Activated CD4-positive, alpha-beta T cell treated with anti-CD3 and anti-CD28 coated beads for 1 hour (primary cell): ENCODE data around the gene CNOT3.
A peak's percentile ranks its signal among the peaks of the same experiment; 100 is the strongest.
"Not testable (repeated sequence)": the region's sequence is repeated elsewhere in the genome, so short reads cannot be mapped to it uniquely, and the experiment has no call there.

Experiments used
- DNase-seq: peaks from one replicate; pipeline ENCODE4 v3.0.0-alpha.2; 2020

CNOT3 gene

DNA sequence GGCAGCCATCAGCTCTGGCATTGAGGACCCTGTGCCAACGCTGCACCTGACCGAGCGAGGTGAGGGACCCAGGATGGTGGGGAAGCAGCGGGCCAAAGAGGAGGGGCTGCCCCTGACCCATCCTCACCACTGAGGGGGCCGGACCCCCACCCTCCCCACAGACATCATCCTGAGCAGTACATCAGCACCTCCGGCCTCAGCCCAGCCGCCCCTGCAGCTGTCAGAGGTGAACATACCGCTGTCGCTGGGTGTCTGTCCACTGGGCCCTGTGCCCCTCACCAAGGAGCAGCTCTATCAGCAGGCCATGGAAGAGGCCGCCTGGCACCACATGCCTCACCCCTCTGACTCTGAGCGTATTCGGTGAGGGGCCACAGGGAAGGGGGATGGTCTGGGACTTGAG, 14.7 kb downstream of the CNOT3 start:
- no peak for DNase-seq

GRCh38 chr19:54152878-54153524, 15.4 kb downstream of the CNOT3 start:
- DNase-seq: no peak

- no peak for DNase-seq
Observed at GRCh38 chr19:54153731-54154326, 16.3 kb downstream of the CNOT3 start.

- DNase-seq: no peak
Observed at GRCh38 chr19:54154603-54155345, 17.2 kb downstream of the CNOT3 start.

DNA sequence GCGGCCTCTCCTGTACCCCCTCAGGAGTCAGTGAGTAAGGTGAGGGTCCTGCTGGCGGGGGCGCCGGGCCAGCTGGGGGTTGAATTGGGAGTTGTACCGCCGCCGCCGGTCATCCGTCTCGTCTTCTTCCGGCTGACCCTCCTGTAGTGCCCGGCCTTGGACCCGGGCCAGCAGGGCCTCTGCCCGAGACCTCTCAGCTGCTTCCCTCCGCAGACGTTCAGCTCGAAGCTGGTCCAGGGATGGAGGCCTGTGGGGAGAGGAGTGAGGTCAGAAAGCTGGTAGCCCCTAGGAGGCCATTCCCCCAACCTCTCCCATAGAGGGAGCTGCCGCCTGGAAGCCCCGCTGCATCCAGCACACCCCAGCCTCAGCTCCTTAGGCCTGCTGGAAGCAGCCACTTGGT, 18.1 kb downstream of the CNOT3 start:
- DNase-seq: no peak

GRCh38 chr19:54156490-54156889, 18.9 kb downstream of the CNOT3 start:
- DNase-seq: no peak

DNA sequence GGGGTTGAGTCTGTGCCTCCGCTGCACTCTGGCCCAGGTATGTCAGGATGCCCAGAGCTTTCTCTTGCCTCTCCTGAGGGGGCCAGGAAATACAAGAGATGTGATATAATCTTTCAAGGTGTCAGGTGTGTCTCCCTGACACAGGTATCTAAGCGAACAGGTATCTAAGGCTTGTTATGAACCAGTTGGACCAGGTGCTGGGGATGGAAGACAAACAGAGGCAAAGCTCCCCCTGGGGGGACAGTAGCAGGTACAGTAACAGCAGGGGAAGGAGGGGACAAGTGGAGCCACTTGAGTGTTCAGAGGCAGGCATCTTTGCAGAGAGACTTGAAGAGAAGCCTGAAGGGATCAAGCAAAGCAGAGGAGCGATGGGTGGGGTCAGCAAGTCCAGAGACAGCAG, 19.4 kb downstream of the CNOT3 start:
- DNase-seq: no peak

DNA sequence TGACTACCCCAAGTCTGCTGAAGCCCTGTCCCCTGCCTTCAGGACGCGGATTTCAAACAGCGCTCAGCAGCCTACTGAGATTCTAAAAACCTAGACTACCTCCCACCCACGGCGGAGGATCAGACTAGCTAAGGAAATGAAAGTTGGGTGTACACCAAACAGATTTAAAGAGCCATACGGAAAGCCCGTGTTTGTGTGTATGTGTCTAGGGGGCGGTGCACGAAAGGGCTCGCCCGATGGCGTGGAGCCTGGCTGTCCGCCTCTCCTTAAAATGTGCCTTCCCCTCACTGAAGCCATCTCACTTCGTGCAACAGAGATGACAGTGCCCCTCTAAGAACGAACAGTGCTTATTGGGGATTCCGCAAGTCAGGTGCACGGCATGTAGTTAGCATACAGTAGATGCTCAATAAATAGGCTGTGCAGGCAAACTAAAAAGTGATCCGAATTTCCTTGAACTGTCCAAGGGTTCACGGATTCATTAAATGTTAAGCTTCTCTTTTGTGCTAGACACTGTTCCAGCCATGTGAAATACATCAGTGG, 21.3 kb downstream of the CNOT3 start:
- DNase-seq: no peak

DNA sequence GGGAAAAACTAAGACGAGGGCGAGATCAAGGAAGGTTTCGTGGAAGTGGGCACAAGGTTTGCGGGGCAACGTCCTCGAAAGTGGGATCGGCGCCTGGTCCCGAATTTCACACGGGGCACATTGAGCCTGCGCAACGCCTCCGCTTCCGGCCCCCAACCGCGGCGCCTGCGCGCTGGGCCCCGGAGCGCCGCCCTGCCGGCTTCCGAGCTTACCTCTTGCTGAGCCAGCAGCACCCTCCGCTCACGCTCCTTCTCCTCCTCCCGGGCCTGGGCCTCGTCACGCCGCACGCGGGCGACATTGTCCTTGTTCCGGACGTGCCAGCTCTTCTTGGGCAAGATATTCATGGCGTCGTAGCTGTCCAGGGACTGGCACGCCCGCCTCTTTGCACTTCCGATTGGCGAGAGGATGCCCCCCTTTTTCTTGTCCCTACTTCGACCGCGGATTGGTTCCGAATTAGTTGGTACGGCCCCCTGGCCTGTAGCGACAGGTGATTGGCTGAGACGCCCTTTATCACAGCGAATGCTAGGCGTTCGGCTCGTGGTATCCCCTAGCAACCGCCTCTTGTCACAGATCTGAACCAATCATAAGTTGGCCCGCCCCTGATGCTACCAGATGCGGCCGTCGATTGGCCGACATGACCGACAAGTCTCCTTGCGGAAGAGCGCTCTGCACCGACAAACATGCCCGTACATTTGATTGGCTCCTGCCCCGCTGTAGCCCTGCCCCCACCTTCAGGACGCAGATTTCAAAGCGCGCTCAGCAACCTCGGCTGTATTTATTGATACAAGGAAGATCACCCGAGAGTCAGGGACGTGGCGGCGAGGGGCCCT, 22.0 kb downstream of the CNOT3 start, which contains the start of gene LENG1:
Gene LENG1, minus strand, starts transcription at position 370 of the 830 bp plus-strand sequence. Its CDS starts 26 bp downstream, at position 344.
- DNase-seq: peak; percentile 97

- DNase-seq: no peak
Observed at GRCh38 chr19:54160182-54160811, 22.7 kb downstream of the CNOT3 start.

DNA sequence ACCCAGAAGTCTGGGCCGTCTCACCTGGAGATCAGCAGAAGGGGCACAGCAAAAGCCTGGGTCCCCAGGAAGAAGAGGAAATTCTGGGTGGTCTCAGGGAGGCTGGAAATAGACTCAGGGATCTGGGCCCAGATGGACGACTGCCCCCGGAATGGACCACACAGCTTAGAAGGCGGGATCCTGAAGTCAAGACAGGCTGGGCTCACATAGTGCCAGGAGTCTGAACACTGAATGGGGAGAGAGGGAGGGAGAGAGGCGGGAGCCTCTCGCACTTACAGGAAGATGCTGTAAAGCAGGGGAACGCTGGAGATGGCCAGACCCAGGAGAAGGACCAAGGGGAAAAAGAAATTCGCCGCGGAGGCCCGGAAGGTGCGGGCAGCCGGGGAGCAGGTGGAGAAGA, 23.3 kb downstream of the CNOT3 start:
- no peak for DNase-seq

GRCh38 chr19:54162241-54162805, 24.8 kb downstream of the CNOT3 start:
- peak; percentile 70 for DNase-seq

GRCh38 chr19:54162884-54163283, 25.3 kb downstream of the CNOT3 start:
- no peak for DNase-seq

- DNase-seq: peak; percentile 26
Observed at GRCh38 chr19:54164369-54165068, 27.0 kb downstream of the CNOT3 start.

GRCh38 chr19:54165222-54165621, 27.7 kb downstream of the CNOT3 start:
- DNase-seq: no peak

GRCh38 chr19:54168174-54168917, 30.8 kb downstream of the CNOT3 start:
- peak; percentile 79 for DNase-seq

- no peak for DNase-seq
Observed at GRCh38 chr19:54169149-54169740, 31.7 kb downstream of the CNOT3 start.

DNA sequence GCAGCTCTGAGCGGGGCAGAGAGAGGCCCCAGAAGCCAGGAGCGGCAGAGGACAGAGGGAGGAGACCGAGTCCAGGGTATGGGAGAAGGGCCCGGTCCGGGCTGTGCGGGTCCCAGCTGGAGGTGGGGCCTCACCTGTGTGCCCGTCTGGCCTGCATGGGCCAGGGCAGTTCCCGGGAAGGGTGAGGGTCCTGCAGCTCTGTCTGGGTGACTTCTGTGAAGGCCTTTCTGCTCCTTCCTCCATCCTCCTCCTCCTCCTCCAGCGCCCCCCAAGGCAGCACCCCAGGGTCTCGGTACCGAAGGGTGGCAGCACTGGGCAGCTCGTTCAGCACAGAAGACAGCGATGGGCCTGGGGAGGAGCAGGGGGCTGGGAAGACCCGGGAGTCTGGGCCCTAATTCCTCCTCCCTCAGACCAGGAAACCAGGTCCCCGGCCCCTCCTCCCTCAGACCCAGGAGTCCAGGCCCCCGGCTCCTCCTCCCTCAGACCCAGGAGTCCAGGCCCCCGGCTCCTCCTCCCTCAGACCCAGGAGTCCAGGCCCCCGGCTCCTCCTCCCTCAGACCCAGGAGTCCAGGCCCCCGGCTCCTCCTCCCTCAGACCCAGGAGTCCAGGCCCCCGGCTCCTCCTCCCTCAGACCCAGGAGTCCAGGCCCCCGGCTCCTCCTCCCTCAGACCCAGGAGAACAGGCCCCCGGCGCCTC, 34.3 kb downstream of the CNOT3 start:
- not testable (repeated sequence) for DNase-seq
